H9 (cell line): ENCODE results near the gene AGAP3. TPM values are rescaled to one million over a fixed set of nuclear protein-coding genes. Genes with fewer than 3 reads are reported as not detected.

Experiments
- DNase-seq: peaks from one replicate; pipeline ENCODE4 v3.0.0-alpha.2; 2017
- H2AFZ ChIP-seq: one replicate; pipeline ENCODE4 v1.6.1; 2013; ENCODE audit warnings: mild to moderate bottlenecking, low read length, control low read depth, moderate library complexity
- H2AK5ac ChIP-seq: 2 replicates; pipeline ENCODE4 v1.6.1; 2013; ENCODE audit warnings: low read length, control low read depth, mixed read lengths; ENCODE audit not compliant: insufficient read length
- H2BK120ac ChIP-seq: one replicate; pipeline ENCODE4 v1.6.1; 2013; ENCODE audit warnings: low read depth, mild to moderate bottlenecking, low read length, control low read depth, inconsistent platforms; ENCODE audit not compliant: poor library complexity, severe bottlenecking
- H2BK12ac ChIP-seq: 2 replicates; pipeline ENCODE4 v1.6.1; 2013; ENCODE audit warnings: low read length, control low read depth, mixed read lengths, low read depth; ENCODE audit not compliant: insufficient read length
- H2BK15ac ChIP-seq: 2 replicates; pipeline ENCODE4 v1.6.1; 2013; ENCODE audit warnings: low read depth, low read length, control low read depth
- H2BK20ac ChIP-seq: one replicate; pipeline ENCODE4 v1.6.1; 2013; ENCODE audit warnings: low read depth, mild to moderate bottlenecking, low read length, control low read depth, inconsistent platforms; ENCODE audit not compliant: poor library complexity, severe bottlenecking
- H2BK5ac ChIP-seq: 2 replicates; pipeline ENCODE4 v1.6.1; 2013; ENCODE audit warnings: low read length, control low read depth, mixed read lengths; ENCODE audit not compliant: insufficient read length
- H3K14ac ChIP-seq: 2 replicates; pipeline ENCODE4 v1.6.1; 2013; ENCODE audit warnings: low read length, control low read depth; ENCODE audit not compliant: insufficient read depth
- H3K18ac ChIP-seq: 2 replicates; pipeline ENCODE4 v1.6.1; 2013; ENCODE audit warnings: low read depth, mild to moderate bottlenecking, mixed read lengths, low read length, control low read depth; ENCODE audit not compliant: insufficient read length
- H3K23ac ChIP-seq: 2 replicates; pipeline ENCODE4 v1.6.1; 2013; ENCODE audit warnings: low read length, control low read depth, mixed read lengths, low read depth; ENCODE audit not compliant: insufficient read length
- H3K23me2 ChIP-seq: 2 replicates; pipeline ENCODE4 v1.6.1; 2013; ENCODE audit warnings: low read depth, mild to moderate bottlenecking, mixed read lengths, low read length, control low read depth; ENCODE audit not compliant: insufficient read length, poor library complexity, severe bottlenecking
- H3K27ac ChIP-seq: 2 replicates; pipeline ENCODE4 v1.5.1; 2013; ENCODE audit warnings: low read length, control low read depth, mixed read lengths, low read depth; ENCODE audit not compliant: insufficient read length
- H3K27me3 ChIP-seq: 2 replicates; pipeline ENCODE4 v1.6.1; 2013; ENCODE audit warnings: low read length, control low read depth, inconsistent platforms; ENCODE audit not compliant: insufficient read depth
- H3K4ac ChIP-seq: 2 replicates; pipeline ENCODE4 v1.6.1; 2013; ENCODE audit warnings: low read depth, mild to moderate bottlenecking, control low read depth, inconsistent platforms, low read length, moderate library complexity
- H3K4me1 ChIP-seq: 2 replicates; pipeline ENCODE4 v1.6.1; 2013; ENCODE audit warnings: low read length, control low read depth, inconsistent platforms; ENCODE audit not compliant: insufficient read depth
- H3K4me2 ChIP-seq: 2 replicates; pipeline ENCODE4 v1.6.1; 2013; ENCODE audit warnings: low read length, control low read depth, mixed read lengths; ENCODE audit not compliant: insufficient read length, insufficient read depth
- H3K56ac ChIP-seq: 2 replicates; pipeline ENCODE4 v1.6.1; 2013; ENCODE audit warnings: low read depth, mild to moderate bottlenecking, mixed read lengths, low read length, control low read depth; ENCODE audit not compliant: insufficient read length
- H3K79me1 ChIP-seq: 2 replicates; pipeline ENCODE4 v1.6.1; 2013; ENCODE audit warnings: low read depth, mild to moderate bottlenecking, moderate library complexity, low read length, control low read depth, inconsistent platforms; ENCODE audit not compliant: insufficient read depth, poor library complexity, severe bottlenecking
- H3K79me2 ChIP-seq: 2 replicates; pipeline ENCODE4 v1.6.1; 2013; ENCODE audit warnings: low read length, control low read depth, inconsistent platforms; ENCODE audit not compliant: insufficient read depth
- H3K9ac ChIP-seq: 2 replicates; pipeline ENCODE4 v1.6.1; 2013; ENCODE audit warnings: low read length, control low read depth, mixed read lengths; ENCODE audit not compliant: insufficient read length; ENCODE audit errors: extremely low read depth
- H3K9me3 ChIP-seq: one replicate; pipeline ENCODE4 v1.6.1; 2013; ENCODE audit warnings: low read depth, low read length, inconsistent platforms; ENCODE audit not compliant: control insufficient read depth
- H3T11ph ChIP-seq: one replicate; pipeline ENCODE4 v1.6.1; 2013; ENCODE audit warnings: mild to moderate bottlenecking, low read length, control low read depth, inconsistent platforms
- H4K20me1 ChIP-seq: one replicate; pipeline ENCODE4 v1.6.1; 2013; ENCODE audit not compliant: control insufficient read depth, insufficient read length, insufficient read depth
- H4K5ac ChIP-seq: 2 replicates; pipeline ENCODE4 v1.6.1; 2013; ENCODE audit warnings: low read depth, mild to moderate bottlenecking, mixed read lengths, low read length, control low read depth; ENCODE audit not compliant: insufficient read length
- H4K8ac ChIP-seq: replicated peaks from 2 replicates; pipeline ENCODE4 v1.6.1; 2013; ENCODE audit warnings: low read length, control low read depth, mixed read lengths, low read depth; ENCODE audit not compliant: insufficient read length
- H4K91ac ChIP-seq: 2 replicates; pipeline ENCODE4 v1.6.1; 2013; ENCODE audit warnings: low read depth, mild to moderate bottlenecking, moderate library complexity, mixed read lengths, low read length, control low read depth; ENCODE audit not compliant: insufficient read length
- H3K27ac Mint-ChIP-seq, 3 experiments: 2 replicates in 2 of 3; 3 replicates in 1 of 3; pipeline ENCODE4 v1.8.0; 2020 to 2021; ENCODE audit warnings: mixed read lengths in 3 of 3, mild to moderate bottlenecking in 1 of 3, moderate library complexity in 1 of 3
- H3K27me3 Mint-ChIP-seq: 2 replicates; pipeline ENCODE4 v1.8.0; 2021; ENCODE audit warnings: low read depth, mild to moderate bottlenecking, moderate library complexity, mixed read lengths
- H3K36me3 Mint-ChIP-seq, 3 experiments: 2 replicates in 2 of 3; 3 replicates in 1 of 3; pipeline ENCODE4 v1.8.0; 2020 to 2021; ENCODE audit warnings: low read depth in 3 of 3, mixed read lengths in 3 of 3; ENCODE audit not compliant: insufficient read depth in 1 of 3
- H3K4me1 Mint-ChIP-seq, 2 experiments: 2 replicates each; pipeline ENCODE4 v1.8.0; 2020; ENCODE audit warnings: mixed read lengths in 2 of 2
- H3K4me3 Mint-ChIP-seq, 2 experiments: 2 replicates in 1 of 2; 3 replicates in 1 of 2; pipeline ENCODE4 v1.8.0; 2020 to 2021; ENCODE audit warnings: mild to moderate bottlenecking in 2 of 2, mixed read lengths in 2 of 2, moderate library complexity in 1 of 2
- H3K9me3 Mint-ChIP-seq, 2 experiments: 2 replicates in 1 of 2; 3 replicates in 1 of 2; pipeline ENCODE4 v1.8.0; 2020; ENCODE audit warnings: mild to moderate bottlenecking in 2 of 2, mixed read lengths in 2 of 2, moderate library complexity in 1 of 2
- WGBS: extraction: QIAGEN DNeasy Blood & Tissue Kit; methylation state at CpG from one replicate; pipeline ENCODE4 v1.1.7; 2013; ENCODE audit warnings: missing lambda C conversion rate, low lambda C conversion rate, mixed read lengths; ENCODE audit not compliant: insufficient read length; ENCODE audit errors: extremely low coverage; 5-methylcytosine and 5-hydroxymethylcytosine counted together
- total RNA-seq: library from RNA; stranded (reverse); gene quantifications from 2 replicates; pipeline ENCODE4 v1.2.1, GENCODE V29; 2021
- TF ChIP-seq, protein P1 (sequence below): fragments of 200-600 bp; sonication (generic); conservative IDR thresholded peaks from 3 replicates; pipeline ENCODE4 v1.8.0; 2021; ENCODE audit warnings: antibody characterized with exemption, mild to moderate bottlenecking

The AGAP3 gene
- total RNA-seq, 1 experiment from 2014 or later: 97.7 TPM

DNA sequence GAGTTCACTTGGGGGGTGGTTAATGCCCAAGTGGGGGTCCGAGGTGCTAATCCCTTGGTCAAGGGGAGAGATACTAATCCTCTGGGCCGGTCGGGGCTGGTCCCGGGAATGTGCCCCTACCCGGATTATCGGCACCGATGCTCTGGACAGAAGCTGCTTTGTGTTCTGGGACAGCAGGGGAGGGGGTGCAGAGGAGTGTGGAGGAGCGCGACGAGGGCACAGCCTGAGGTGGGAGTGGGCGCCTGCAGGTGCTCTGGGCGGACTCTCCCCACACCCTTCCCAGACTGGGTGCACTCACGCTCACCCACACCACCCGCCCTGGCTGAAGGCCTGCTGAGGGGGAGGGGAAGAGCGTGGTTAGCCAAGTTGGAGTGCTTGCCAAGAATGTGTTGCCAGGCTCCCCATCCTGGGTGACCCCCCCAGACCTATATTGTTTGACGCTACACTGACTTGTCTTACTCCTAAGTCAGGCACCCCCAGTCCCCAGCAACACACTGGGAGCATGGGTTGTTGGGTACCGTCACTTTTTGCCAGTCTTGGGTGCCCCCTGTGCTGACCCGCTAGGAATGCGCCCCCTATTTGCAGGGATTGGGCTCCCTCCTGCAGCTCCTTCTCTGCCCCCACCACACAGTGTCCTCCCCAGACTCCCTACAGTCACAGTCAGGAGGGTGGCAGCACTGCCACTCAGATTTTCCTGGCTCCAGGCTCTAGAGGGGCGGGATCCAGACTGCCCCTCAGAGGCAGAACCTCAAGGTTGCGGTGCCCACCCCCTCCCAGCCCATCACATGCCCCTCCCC lies 25.7 kb upstream of the AGAP3 start:
- no peaks in the 10 kb centered on the region; a peak in 1 of 5 replicates for H3K9me3 Mint-ChIP-seq
- no peak overlapping the region for H3K18ac ChIP-seq
- no peak overlapping the region for H2BK20ac ChIP-seq
- H3K4ac ChIP-seq: no peak overlapping the region
- H4K5ac ChIP-seq: no peak overlapping the region
- no peak overlapping the region for H2BK12ac ChIP-seq
- H2BK120ac ChIP-seq: no peak overlapping the region
- H2BK15ac ChIP-seq: no peak overlapping the region
- H3K4me3 Mint-ChIP-seq: peak overlapping the region; percentile 78 to 91
- H3K36me3 Mint-ChIP-seq: peaks cover 9 to 17% (median 17%) of the 10 kb centered on the region in 3 experiments; a peak in 6 of 7 replicates
- H3K4me1 Mint-ChIP-seq: peaks cover 40 to 50% of the 10 kb centered on the region in 2 experiments
- no peak overlapping the region for H3K9ac ChIP-seq
- no peak for DNase-seq
- H3K23ac ChIP-seq: no peak overlapping the region
- peaks cover 14% of the 10 kb centered on the region for H3K27me3 Mint-ChIP-seq
- H4K8ac ChIP-seq: no peak overlapping the region
- H3K79me1 ChIP-seq: no peaks in the 10 kb centered on the region
- H3K14ac ChIP-seq: no peak overlapping the region; the same call in 1 of the 2 replicates
- H3K9me3 ChIP-seq: no peaks in the 10 kb centered on the region
- no peak overlapping the region for H2BK5ac ChIP-seq
- no peaks in the 10 kb centered on the region; the same call in 1 of the 2 replicates for H3K27me3 ChIP-seq
- H3K27ac ChIP-seq: no peak overlapping the region
- peaks cover 41% of the 10 kb centered on the region for H3K23me2 ChIP-seq
- TF ChIP-seq, protein P1, sequence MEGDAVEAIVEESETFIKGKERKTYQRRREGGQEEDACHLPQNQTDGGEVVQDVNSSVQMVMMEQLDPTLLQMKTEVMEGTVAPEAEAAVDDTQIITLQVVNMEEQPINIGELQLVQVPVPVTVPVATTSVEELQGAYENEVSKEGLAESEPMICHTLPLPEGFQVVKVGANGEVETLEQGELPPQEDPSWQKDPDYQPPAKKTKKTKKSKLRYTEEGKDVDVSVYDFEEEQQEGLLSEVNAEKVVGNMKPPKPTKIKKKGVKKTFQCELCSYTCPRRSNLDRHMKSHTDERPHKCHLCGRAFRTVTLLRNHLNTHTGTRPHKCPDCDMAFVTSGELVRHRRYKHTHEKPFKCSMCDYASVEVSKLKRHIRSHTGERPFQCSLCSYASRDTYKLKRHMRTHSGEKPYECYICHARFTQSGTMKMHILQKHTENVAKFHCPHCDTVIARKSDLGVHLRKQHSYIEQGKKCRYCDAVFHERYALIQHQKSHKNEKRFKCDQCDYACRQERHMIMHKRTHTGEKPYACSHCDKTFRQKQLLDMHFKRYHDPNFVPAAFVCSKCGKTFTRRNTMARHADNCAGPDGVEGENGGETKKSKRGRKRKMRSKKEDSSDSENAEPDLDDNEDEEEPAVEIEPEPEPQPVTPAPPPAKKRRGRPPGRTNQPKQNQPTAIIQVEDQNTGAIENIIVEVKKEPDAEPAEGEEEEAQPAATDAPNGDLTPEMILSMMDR: 0 out of 3 replicates have a peak, but pooled peaks have one; percentile 8
- H3K27ac Mint-ChIP-seq: no peak overlapping the region
- no CpG with 5 or more reads among the region's 21 CpGs for WGBS
- H2AFZ ChIP-seq: no peak overlapping the region
- no peaks in the 10 kb centered on the region for H4K20me1 ChIP-seq
- H3K56ac ChIP-seq: no peak overlapping the region
- H2AK5ac ChIP-seq: no peak overlapping the region
- peak overlapping the region; percentile 58 for H3K4me2 ChIP-seq
- H3T11ph ChIP-seq: no peak overlapping the region
- H3K79me2 ChIP-seq: no peaks in the 10 kb centered on the region
- no peak overlapping the region for H4K91ac ChIP-seq
- peaks cover 8% of the 10 kb centered on the region for H3K4me1 ChIP-seq
